ENCODE data around the gene CCDC13.

- no peak for TF ChIP-seq CTCF (IDR thresholded peaks at IDR 0.05)
- no peak for TF ChIP-seq POLR2A (IDR thresholded peaks at IDR 0.05)
These were observed 38.0 kb downstream of the CCDC13 start for GRCh38 chr3:42735019-42735418.
